WTC11 (cell line): ENCODE data around the gene GLT8D2.

ENCODE experiments used
- ATF1 ChIP-seq: sonication (generic); formaldehyde crosslinking; IDR thresholded peaks from 2 replicates; pipeline ENCODE4 v1.8.1; 2023; ENCODE audit warnings: mild to moderate bottlenecking, moderate library complexity, missing genetic modification reagents
- CTCF ChIP-seq: fragments of 200-600 bp; IDR thresholded peaks from 2 replicates; pipeline ENCODE4 v1.8.0; 2022; ENCODE audit warnings: antibody characterized with exemption
- ELF4 ChIP-seq: sonication (generic); formaldehyde crosslinking; IDR thresholded peaks from 2 replicates; pipeline ENCODE4 v1.8.1; 2022; ENCODE audit warnings: low read depth, mild to moderate bottlenecking, moderate library complexity, missing genetic modification reagents
- ESRRA ChIP-seq: sonication (generic); formaldehyde crosslinking; IDR thresholded peaks from 2 replicates; pipeline ENCODE4 v1.8.1; 2022; ENCODE audit warnings: mild to moderate bottlenecking, missing genetic modification reagents, borderline replicate concordance
- ETV6 ChIP-seq: sonication (generic); formaldehyde crosslinking; IDR thresholded peaks from 2 replicates; pipeline ENCODE4 v1.8.1; 2022; ENCODE audit warnings: mild to moderate bottlenecking, missing genetic modification reagents
- GABPB1 ChIP-seq: sonication (generic); formaldehyde crosslinking; IDR thresholded peaks from 2 replicates; pipeline ENCODE4 v1.8.1; 2023; ENCODE audit warnings: mild to moderate bottlenecking, missing genetic modification reagents
- IRF2 ChIP-seq: sonication (generic); formaldehyde crosslinking; IDR thresholded peaks from 2 replicates; pipeline ENCODE4 v1.8.0; 2022; ENCODE audit warnings: low read depth, missing genetic modification reagents, borderline replicate concordance
- NR2C2 ChIP-seq: sonication (generic); formaldehyde crosslinking; IDR thresholded peaks from 2 replicates; pipeline ENCODE4 v1.8.0; 2022; ENCODE audit warnings: mild to moderate bottlenecking, missing genetic modification reagents
- NR3C1 ChIP-seq: sonication (generic); formaldehyde crosslinking; conservative IDR thresholded peaks from 2 replicates; pipeline ENCODE4 v1.8.1; 2023; ENCODE audit warnings: low read depth, mild to moderate bottlenecking, missing genetic modification reagents
- SP1 ChIP-seq: sonication (generic); formaldehyde crosslinking; conservative IDR thresholded peaks from 2 replicates; pipeline ENCODE4 v1.8.1; 2022; ENCODE audit warnings: missing genetic modification reagents
- USF2 ChIP-seq: sonication (generic); formaldehyde crosslinking; IDR thresholded peaks from 2 replicates; pipeline ENCODE4 v1.8.1; 2023; ENCODE audit warnings: mild to moderate bottlenecking, missing genetic modification reagents, moderate library complexity
- ZBTB21 ChIP-seq: sonication (generic); formaldehyde crosslinking; IDR thresholded peaks from 2 replicates; pipeline ENCODE4 v1.8.1; 2023; ENCODE audit warnings: mild to moderate bottlenecking, missing genetic modification reagents, borderline replicate concordance
- TF ChIP-seq, protein P1 (sequence below): sonication (generic); formaldehyde crosslinking; IDR thresholded peaks from 2 replicates; pipeline ENCODE4 v1.8.1; 2023; ENCODE audit warnings: mild to moderate bottlenecking, missing genetic modification reagents, moderate library complexity

- TF ChIP-seq CTCF (peak; percentile 19; the same call in 1 of the 2 replicates), NR2C2 (no peak), ZBTB21 (CRISPR knock-in tag) (no peak), IRF2 (CRISPR knock-in tag) (no peak), ESRRA (CRISPR knock-in tag) (no peak), ELF4 (CRISPR knock-in tag) (no peak), NR3C1 (CRISPR knock-in tag) (no peak), SP1 (no peak), ETV6 (CRISPR knock-in tag) (no peak), GABPB1 (CRISPR knock-in tag) (no peak), ATF1 (CRISPR knock-in tag) (no peak), USF2 (CRISPR knock-in tag) (no peak)
- TF ChIP-seq, protein P1, sequence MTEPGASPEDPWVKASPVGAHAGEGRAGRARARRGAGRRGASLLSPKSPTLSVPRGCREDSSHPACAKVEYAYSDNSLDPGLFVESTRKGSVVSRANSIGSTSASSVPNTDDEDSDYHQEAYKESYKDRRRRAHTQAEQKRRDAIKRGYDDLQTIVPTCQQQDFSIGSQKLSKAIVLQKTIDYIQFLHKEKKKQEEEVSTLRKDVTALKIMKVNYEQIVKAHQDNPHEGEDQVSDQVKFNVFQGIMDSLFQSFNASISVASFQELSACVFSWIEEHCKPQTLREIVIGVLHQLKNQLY (CRISPR knock-in tag): no peak
Observed at GRCh38 chr12:104057771-104058197, 7.8 kb upstream of the GLT8D2 start.
